Measurements from ENCODE around the gene PEX14.

DNA sequence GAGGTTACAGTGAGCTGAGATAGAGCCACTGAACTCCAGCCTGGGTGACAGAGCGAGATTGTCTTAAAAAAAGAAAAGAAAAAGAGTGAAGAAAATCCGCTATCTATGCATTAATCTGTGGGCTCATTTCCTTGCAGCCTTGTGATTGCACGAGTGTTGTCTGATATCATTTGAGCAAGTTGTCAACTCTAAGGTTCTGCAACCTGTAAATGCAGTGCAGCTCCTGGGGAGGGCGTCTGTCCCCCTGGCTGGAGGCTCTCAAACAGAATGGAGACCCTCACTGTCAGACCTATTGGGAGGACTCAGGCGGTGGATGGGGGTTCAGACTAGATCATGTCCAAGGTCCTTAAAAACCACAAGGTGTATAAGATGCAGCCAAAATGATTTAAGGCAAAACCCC is 18.7 kb upstream of the PEX14 start:
- TF ChIP-seq, protein P1, sequence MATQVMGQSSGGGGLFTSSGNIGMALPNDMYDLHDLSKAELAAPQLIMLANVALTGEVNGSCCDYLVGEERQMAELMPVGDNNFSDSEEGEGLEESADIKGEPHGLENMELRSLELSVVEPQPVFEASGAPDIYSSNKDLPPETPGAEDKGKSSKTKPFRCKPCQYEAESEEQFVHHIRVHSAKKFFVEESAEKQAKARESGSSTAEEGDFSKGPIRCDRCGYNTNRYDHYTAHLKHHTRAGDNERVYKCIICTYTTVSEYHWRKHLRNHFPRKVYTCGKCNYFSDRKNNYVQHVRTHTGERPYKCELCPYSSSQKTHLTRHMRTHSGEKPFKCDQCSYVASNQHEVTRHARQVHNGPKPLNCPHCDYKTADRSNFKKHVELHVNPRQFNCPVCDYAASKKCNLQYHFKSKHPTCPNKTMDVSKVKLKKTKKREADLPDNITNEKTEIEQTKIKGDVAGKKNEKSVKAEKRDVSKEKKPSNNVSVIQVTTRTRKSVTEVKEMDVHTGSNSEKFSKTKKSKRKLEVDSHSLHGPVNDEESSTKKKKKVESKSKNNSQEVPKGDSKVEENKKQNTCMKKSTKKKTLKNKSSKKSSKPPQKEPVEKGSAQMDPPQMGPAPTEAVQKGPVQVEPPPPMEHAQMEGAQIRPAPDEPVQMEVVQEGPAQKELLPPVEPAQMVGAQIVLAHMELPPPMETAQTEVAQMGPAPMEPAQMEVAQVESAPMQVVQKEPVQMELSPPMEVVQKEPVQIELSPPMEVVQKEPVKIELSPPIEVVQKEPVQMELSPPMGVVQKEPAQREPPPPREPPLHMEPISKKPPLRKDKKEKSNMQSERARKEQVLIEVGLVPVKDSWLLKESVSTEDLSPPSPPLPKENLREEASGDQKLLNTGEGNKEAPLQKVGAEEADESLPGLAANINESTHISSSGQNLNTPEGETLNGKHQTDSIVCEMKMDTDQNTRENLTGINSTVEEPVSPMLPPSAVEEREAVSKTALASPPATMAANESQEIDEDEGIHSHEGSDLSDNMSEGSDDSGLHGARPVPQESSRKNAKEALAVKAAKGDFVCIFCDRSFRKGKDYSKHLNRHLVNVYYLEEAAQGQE (IDR thresholded peaks at IDR 0.05; ENCODE audit: insufficient read depth in 1 of 2, low read depth in 2 of 2, low read length in 2 of 2) = no peak
- TF ChIP-seq TAF1 (IDR thresholded peaks at IDR 0.05; ENCODE audit: borderline replicate concordance, insufficient read depth, low read length) (no peak), POLR2AphosphoS5 (IDR thresholded peaks at IDR 0.05; ENCODE audit: low read depth, low read length) (no peak), SIN3A (IDR thresholded peaks at IDR 0.05; ENCODE audit: borderline replicate concordance, insufficient read depth, low read length) (no peak), FOXP2 (optimal IDR thresholded peaks at IDR 0.05; ENCODE audit: borderline replicate concordance, extremely low read depth, extremely low read length, insufficient read depth) (no peak)
